Epithelial cell of proximal tubule (primary cell): Measurements from ENCODE around the gene ZNF362. TPM values are rescaled to one million over a fixed set of nuclear protein-coding genes. Genes with fewer than 3 reads are reported as not detected.

Experiments
- DNase-seq: peaks from one replicate; pipeline ENCODE4 v3.0.0-alpha.2; 2011; ENCODE audit warnings: low read depth
- H3K4me3 ChIP-seq: 2 replicates; pipeline ENCODE4 v1.5.1; 2011; ENCODE audit warnings: low read depth, mild to moderate bottlenecking, low read length
- total RNA-seq: library from RNA; depleted of rRNA; stranded (reverse); fragments of >200 nt; gene quantifications from 2 replicates; pipeline ENCODE4 v1.2.3, GENCODE V29; 2015
- TF ChIP-seq, protein P1 (sequence below): conservative IDR thresholded peaks from 2 replicates; pipeline ENCODE4 v1.5.1; 2012; ENCODE audit warnings: low read depth, mild to moderate bottlenecking, low read length

The ZNF362 gene
- total RNA-seq, 1 donor from 2014 or later, result 17.6 TPM

DNA sequence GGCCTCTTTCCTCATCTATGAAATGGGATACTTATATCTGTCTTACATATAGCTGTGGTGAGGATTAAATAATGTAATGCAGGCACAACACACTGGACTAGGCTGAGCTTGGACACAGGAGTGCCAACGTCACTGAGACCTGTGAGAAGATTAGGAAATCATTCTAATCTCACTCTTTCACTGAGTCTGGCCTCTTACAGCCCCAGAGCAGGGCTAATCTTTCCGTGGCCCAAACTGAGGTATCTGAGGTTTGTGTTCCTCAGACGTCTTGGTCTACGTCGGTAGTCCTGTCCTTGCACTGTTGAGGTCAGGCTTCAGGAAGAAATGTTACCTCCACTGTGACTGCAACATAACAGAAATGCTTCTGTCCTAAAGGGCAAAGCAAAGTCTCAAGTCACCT is 87.2 kb downstream of the ZNF362 start:
- TF ChIP-seq, protein P1, sequence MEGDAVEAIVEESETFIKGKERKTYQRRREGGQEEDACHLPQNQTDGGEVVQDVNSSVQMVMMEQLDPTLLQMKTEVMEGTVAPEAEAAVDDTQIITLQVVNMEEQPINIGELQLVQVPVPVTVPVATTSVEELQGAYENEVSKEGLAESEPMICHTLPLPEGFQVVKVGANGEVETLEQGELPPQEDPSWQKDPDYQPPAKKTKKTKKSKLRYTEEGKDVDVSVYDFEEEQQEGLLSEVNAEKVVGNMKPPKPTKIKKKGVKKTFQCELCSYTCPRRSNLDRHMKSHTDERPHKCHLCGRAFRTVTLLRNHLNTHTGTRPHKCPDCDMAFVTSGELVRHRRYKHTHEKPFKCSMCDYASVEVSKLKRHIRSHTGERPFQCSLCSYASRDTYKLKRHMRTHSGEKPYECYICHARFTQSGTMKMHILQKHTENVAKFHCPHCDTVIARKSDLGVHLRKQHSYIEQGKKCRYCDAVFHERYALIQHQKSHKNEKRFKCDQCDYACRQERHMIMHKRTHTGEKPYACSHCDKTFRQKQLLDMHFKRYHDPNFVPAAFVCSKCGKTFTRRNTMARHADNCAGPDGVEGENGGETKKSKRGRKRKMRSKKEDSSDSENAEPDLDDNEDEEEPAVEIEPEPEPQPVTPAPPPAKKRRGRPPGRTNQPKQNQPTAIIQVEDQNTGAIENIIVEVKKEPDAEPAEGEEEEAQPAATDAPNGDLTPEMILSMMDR, result no peak
- no peak for DNase-seq
- no peak overlapping the region for H3K4me3 ChIP-seq

DNA sequence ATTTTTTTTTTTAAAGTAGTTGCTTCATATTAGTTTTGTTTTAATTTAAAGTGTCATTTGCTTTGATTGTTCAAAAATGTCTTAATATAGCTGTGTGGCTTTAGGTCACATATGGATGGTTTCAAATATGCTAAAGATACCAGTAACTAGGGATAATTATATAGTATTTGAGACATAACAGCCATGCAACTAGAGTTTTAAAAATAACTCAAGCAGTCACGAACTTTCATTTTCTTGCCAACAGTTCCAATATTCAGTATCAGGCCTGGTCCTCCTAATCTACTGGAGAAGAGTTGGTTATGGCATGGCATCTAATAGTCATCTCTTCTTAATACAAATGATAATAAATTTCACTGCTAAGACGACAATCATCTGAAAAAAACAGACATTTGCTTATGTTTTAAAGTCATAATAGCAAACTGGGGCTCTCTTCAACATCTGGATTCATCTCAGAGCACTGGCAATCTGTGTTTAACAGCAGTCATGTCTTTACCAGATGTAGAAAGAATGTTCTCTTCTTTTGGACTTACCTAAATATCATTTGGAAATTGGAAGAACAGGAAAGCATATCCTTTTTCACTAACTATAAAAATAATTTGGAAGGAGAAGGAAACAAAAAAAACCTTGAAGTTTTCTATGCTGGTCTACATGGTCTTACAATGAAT is 88.7 kb downstream of the ZNF362 start:
- TF ChIP-seq, protein P1, result no peak
- H3K4me3 ChIP-seq, result peak overlapping the region; percentile 75
- DNase-seq, result no peak

DNA sequence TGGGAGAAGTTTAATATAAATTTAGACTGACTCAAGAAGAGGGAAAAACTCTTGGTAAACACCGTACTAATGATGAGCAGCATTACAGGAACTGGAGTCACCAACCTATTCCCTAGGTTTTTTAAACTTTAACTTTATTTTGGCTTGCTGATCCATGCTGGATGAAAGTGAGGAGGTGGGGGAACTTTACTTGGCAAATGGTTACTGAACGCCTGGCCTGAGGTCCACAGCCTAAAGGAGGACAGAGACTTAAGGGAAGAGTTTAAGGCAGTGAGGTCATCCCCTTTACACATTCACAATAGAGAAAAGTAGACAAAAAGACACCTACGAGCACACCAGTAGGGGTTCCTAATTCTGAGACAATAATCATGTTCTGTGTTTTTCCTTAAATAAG is 90.2 kb downstream of the ZNF362 start:
- H3K4me3 ChIP-seq, result peak overlapping the region; percentile 75
- TF ChIP-seq, protein P1, result no peak
- DNase-seq, result no peak

DNA sequence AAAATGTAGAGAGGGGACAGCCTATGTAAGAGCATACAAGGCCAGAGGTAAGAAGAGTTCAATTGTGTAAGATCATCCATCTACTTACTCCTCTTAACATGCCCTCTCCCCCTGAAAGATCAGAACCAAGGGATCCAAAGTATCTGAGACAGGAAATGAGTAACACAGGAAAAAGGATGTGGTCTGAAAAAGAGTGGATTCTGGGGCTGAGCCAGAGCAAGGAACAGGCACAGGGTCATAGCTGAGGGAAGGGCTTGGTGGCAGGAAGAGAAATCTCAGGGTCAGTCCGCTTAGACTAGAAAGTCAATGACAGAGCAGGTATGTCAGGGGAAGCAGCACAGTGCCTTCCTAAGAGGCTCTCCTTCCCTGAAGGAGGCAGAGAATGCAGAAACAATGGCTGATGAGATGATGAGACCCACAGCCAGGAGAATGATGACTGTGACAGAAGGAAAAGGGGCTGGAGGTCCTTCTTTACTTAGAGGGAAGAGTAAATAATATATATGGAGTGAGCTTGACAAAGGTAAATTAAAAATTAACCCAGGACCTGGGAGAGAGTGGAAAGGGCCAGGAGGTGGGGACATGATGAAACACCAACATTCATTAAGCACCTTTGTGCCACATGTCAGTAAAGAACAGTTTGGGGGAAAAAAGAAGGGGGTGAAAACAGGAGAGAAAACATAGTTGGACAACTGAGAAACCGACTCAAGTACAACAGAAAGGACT is 90.8 kb downstream of the ZNF362 start:
- DNase-seq, result peak; percentile 71
- peak overlapping the region; percentile 75 for H3K4me3 ChIP-seq
- TF ChIP-seq, protein P1, result no peak

DNA sequence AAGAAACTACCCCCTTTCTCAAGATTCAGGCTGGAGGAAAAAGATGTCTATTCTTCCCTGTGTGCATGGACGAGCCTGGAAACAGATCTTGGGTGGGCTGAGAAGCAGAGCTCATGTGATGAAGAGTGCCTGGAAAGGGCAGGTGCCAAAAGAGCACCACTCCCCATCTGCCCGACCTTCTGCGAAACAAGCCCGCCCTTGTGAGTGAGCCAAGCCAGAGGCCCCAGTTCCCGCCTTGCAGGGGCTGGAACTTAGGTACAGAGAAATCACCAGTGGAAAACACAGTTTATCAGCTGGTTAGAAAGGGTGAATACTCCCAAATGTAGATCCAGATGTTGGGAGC is 91.3 kb downstream of the ZNF362 start:
- TF ChIP-seq, protein P1, result no peak
- H3K4me3 ChIP-seq, result peak overlapping the region; percentile 75
- DNase-seq, result no peak

DNA sequence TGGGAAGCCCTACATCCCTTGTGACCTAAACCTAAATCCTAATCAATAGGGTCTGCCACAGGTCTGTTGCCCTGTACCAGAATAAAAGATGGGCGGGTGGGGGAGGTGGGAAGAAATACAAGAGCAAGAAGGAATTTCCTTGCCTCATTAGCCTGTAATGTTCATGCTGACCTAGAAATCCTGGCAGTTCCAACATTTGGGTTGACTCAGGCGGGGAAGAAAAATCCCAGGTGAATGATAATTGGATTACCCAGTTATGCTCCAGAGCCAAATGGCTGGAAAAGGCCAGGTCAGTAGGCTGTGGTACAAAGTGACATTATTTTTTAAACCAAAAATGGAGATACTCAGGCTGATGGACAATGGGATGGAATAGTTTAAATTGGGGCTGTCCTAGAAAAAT is 91.9 kb downstream of the ZNF362 start:
- DNase-seq, result no peak
- TF ChIP-seq, protein P1, result no peak
- peak overlapping the region; percentile 75 for H3K4me3 ChIP-seq

DNA sequence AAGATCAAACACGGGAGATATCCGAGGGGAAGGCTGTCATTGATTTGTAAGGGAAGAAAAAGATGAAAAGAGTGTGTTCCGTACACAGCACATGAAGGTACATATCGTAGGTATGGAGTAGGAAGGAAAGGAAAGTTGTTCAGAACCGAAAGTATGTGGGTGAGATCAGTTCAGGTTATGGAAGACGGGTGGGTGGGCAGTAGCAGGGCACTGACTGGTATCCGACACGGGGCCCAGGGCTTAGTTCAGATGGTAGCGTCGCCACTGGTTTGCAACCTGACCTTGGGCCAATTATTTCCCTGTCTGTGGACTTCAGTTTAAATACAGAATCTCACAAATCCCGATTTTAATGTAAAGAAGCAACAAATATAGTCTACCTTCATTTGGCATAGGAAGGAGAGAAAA is 92.4 kb downstream of the ZNF362 start:
- no peak for DNase-seq
- TF ChIP-seq, protein P1, result no peak
- H3K4me3 ChIP-seq, result peak overlapping the region; percentile 75
